ENCODE measurements around the gene WBP4.
"Not testable (repeated sequence)": the region's sequence is repeated elsewhere in the genome, so short reads cannot be mapped to it uniquely, and the experiment has no call there.

The WBP4 gene

GRCh38 chr13:41079725-41080124 lies 18.4 kb downstream of the WBP4 start:
- no peak for DNase-seq (ENCODE audit: low read depth)

- no peak for DNase-seq (ENCODE audit: low read depth)
Measured at GRCh38 chr13:41085961-41086585, 24.8 kb downstream of the WBP4 start.

GRCh38 chr13:41095681-41096080 lies 34.4 kb downstream of the WBP4 start:
- DNase-seq (ENCODE audit: low read depth): not testable (repeated sequence)

- DNase-seq (ENCODE audit: low read depth): no peak
Measured at GRCh38 chr13:41098761-41099160, 37.5 kb downstream of the WBP4 start.

GRCh38 chr13:41099986-41100385 lies 38.7 kb downstream of the WBP4 start:
- DNase-seq (ENCODE audit: low read depth): no peak

- no peak for DNase-seq (ENCODE audit: low read depth)
Measured at GRCh38 chr13:41107104-41107571, 45.8 kb downstream of the WBP4 start.

- DNase-seq (ENCODE audit: low read depth): no peak
Measured at GRCh38 chr13:41107584-41108014, 46.3 kb downstream of the WBP4 start.

GRCh38 chr13:41111454-41111853 lies 50.1 kb downstream of the WBP4 start:
- no peak for DNase-seq (ENCODE audit: low read depth)

GRCh38 chr13:41117869-41118268 lies 56.6 kb downstream of the WBP4 start:
- DNase-seq (ENCODE audit: low read depth): no peak

- no peak for DNase-seq (ENCODE audit: low read depth)
Measured at GRCh38 chr13:41122838-41123237, 61.5 kb downstream of the WBP4 start.

GRCh38 chr13:41127701-41128100 lies 66.4 kb downstream of the WBP4 start:
- DNase-seq (ENCODE audit: low read depth): no peak

GRCh38 chr13:41130356-41130755 lies 69.0 kb downstream of the WBP4 start:
- DNase-seq (ENCODE audit: low read depth): no peak

- not testable (repeated sequence) for DNase-seq (ENCODE audit: low read depth)
Measured at GRCh38 chr13:41131189-41131588, 69.9 kb downstream of the WBP4 start.

- not testable (repeated sequence) for DNase-seq (ENCODE audit: low read depth)
Measured at GRCh38 chr13:41131660-41132511, 70.6 kb downstream of the WBP4 start.

- peak; percentile 86 for DNase-seq (ENCODE audit: low read depth)
Measured at GRCh38 chr13:41132512-41133152, 71.3 kb downstream of the WBP4 start, which contains the start of gene KBTBD6. TSS of gene KBTBD6 (minus strand) at chr13:41132802. CDS start at chr13:41132511, 291 bp downstream.
